DOHH2 (cell line): ENCODE results near the gene JARID2.

Source experiments
- H3F3A ChIP-seq: fragments of 200-600 bp; sonication (generic), shearing (Covaris generic); 2 replicates; pipeline ENCODE4 v1.6.0; 2016; ENCODE audit warnings: antibody characterized with exemption, mild to moderate bottlenecking; ENCODE audit not compliant: control insufficient read depth, insufficient read depth
- H3K27ac ChIP-seq: fragments of 200-600 bp; sonication (generic); 2 replicates; pipeline ENCODE4 v1.5.1; 2014; ENCODE audit warnings: low read depth, mild to moderate bottlenecking, low read length, moderate library complexity
- H3K27me3 ChIP-seq: fragments of 200-600 bp; sonication (generic); 2 replicates; pipeline ENCODE4 v1.6.1; 2014; ENCODE audit warnings: mild to moderate bottlenecking, low read length, mixed read lengths; ENCODE audit not compliant: control insufficient read depth
- H3K36me3 ChIP-seq: fragments of 200-600 bp; sonication (generic); 2 replicates; pipeline ENCODE4 v1.6.1; 2014; ENCODE audit warnings: mild to moderate bottlenecking, low read length, moderate library complexity, mixed read lengths; ENCODE audit not compliant: control insufficient read depth
- H3K4me1 ChIP-seq: fragments of 200-600 bp; sonication (generic); 2 replicates; pipeline ENCODE4 v1.6.1; 2014; ENCODE audit warnings: mild to moderate bottlenecking, low read length, mixed read lengths; ENCODE audit not compliant: control insufficient read depth
- H3K4me2 ChIP-seq: fragments of 200-600 bp; sonication (generic); 2 replicates; pipeline ENCODE4 v1.6.0; 2014; ENCODE audit warnings: mild to moderate bottlenecking, low read length, moderate library complexity
- H3K4me3 ChIP-seq: fragments of 200-600 bp; sonication (generic); 2 replicates; pipeline ENCODE4 v1.5.1; 2014; ENCODE audit warnings: mild to moderate bottlenecking, low read length, mixed read lengths
- H3K79me2 ChIP-seq: fragments of 200-600 bp; sonication (generic); 2 replicates; pipeline ENCODE4 v1.6.1; 2014; ENCODE audit warnings: mild to moderate bottlenecking, low read length, mixed read lengths; ENCODE audit not compliant: control insufficient read depth
- H3K9me2 ChIP-seq: fragments of 200-600 bp; sonication (generic); replicated peaks from 2 replicates; pipeline ENCODE4 v1.6.1; 2014; ENCODE audit warnings: mild to moderate bottlenecking, low read length, mixed read lengths; ENCODE audit not compliant: control insufficient read depth
- H3K9me3 ChIP-seq: fragments of 200-600 bp; sonication (generic); 2 replicates; pipeline ENCODE4 v1.6.1; 2014; ENCODE audit warnings: antibody characterized with exemption, low read length, mixed read lengths; ENCODE audit not compliant: control insufficient read depth, insufficient read depth
- H4K20me1 ChIP-seq: fragments of 200-600 bp; sonication (generic); 2 replicates; pipeline ENCODE4 v1.6.0; 2014; ENCODE audit warnings: low read depth, mild to moderate bottlenecking, antibody characterized with exemption, low read length, moderate library complexity; ENCODE audit not compliant: control insufficient read depth, insufficient read depth
- CTCF ChIP-seq: fragments of 200-600 bp; sonication (generic); IDR thresholded peaks from one replicate; pipeline ENCODE4 v1.5.1; 2014; ENCODE audit warnings: antibody characterized with exemption, mild to moderate bottlenecking, low read depth, low read length; ENCODE audit not compliant: poor library complexity, severe bottlenecking
- EZH2phosphoT487 ChIP-seq: fragments of 200-600 bp; sonication (generic); IDR thresholded peaks from 2 replicates; pipeline ENCODE4 v1.6.1; 2017; ENCODE audit warnings: borderline replicate concordance, mild to moderate bottlenecking, antibody characterized with exemption, low read length, moderate library complexity, mixed read lengths

The JARID2 gene

GRCh38 chr6:15350386-15351083, 104.7 kb downstream of the JARID2 start:
- H3K4me2 ChIP-seq = no peak overlapping the region
- H4K20me1 ChIP-seq = peaks cover 19% of the 10 kb centered on the region
- no peak for TF ChIP-seq CTCF
- no peak for TF ChIP-seq EZH2phosphoT487
- H3K36me3 ChIP-seq = no peaks in the 10 kb centered on the region
- peaks cover 5% of the 10 kb centered on the region; the same call in 1 of the 2 replicates for H3K27me3 ChIP-seq
- no peaks in the 10 kb centered on the region for H3K9me2 ChIP-seq
- H3K4me1 ChIP-seq = 0 out of 2 replicates have a peak, but pooled peaks cover under 1% of the 10 kb centered on the region
- no peaks in the 10 kb centered on the region for H3F3A ChIP-seq
- H3K9me3 ChIP-seq = no peaks in the 10 kb centered on the region
- no peak overlapping the region for H3K27ac ChIP-seq
- H3K4me3 ChIP-seq = no peak overlapping the region
- peaks cover 10% of the 10 kb centered on the region; the same call in 1 of the 2 replicates for H3K79me2 ChIP-seq

GRCh38 chr6:15351631-15352030, 105.8 kb downstream of the JARID2 start:
- H4K20me1 ChIP-seq = peaks cover 29% of the 10 kb centered on the region

GRCh38 chr6:15352220-15352619, 106.4 kb downstream of the JARID2 start:
- TF ChIP-seq EZH2phosphoT487 = no peak
- no peak for TF ChIP-seq CTCF
- H4K20me1 ChIP-seq = peaks cover 33% of the 10 kb centered on the region
- no peaks in the 10 kb centered on the region for H3K9me3 ChIP-seq
- H3K4me3 ChIP-seq = no peak overlapping the region
- H3F3A ChIP-seq = no peaks in the 10 kb centered on the region; the same call in 1 of the 2 replicates
- H3K27me3 ChIP-seq = peaks cover 12% of the 10 kb centered on the region
- H3K79me2 ChIP-seq = peaks cover 10% of the 10 kb centered on the region; the same call in 1 of the 2 replicates
- H3K9me2 ChIP-seq = no peaks in the 10 kb centered on the region
- H3K27ac ChIP-seq = no peak overlapping the region
- no peaks in the 10 kb centered on the region for H3K36me3 ChIP-seq
- H3K4me2 ChIP-seq = no peak overlapping the region
- H3K4me1 ChIP-seq = 0 out of 2 replicates have a peak, but pooled peaks cover 3% of the 10 kb centered on the region

More at GRCh38 chr6:15351631-15352030, 105.8 kb downstream of the JARID2 start:
- Histone ChIP-seq H3K27me3 (peaks cover 6% of the 10 kb centered on the region; the same call in 1 of the 2 replicates), H3K4me2 (no peak overlapping the region), H3K79me2 (peaks cover 10% of the 10 kb centered on the region; the same call in 1 of the 2 replicates), H3K9me2 (no peaks in the 10 kb centered on the region), H3K27ac (no peak overlapping the region), H3K9me3 (no peaks in the 10 kb centered on the region), H3F3A (no peaks in the 10 kb centered on the region; the same call in 1 of the 2 replicates), H3K4me3 (no peak overlapping the region), H3K4me1 (0 out of 2 replicates have a peak, but pooled peaks cover 3% of the 10 kb centered on the region), H3K36me3 (no peaks in the 10 kb centered on the region)
- TF ChIP-seq EZH2phosphoT487 = no peak
- no peak for TF ChIP-seq CTCF
